Activated B cell treated with CpG ODN at 0.5 μM for 24 hours (primary cell): ENCODE measurements around the gene NQO1. TPM values are rescaled to one million over a fixed set of nuclear protein-coding genes. Genes with fewer than 3 reads are reported as not detected.
"Not testable (repeated sequence)": the region's sequence is repeated elsewhere in the genome, so short reads cannot be mapped to it uniquely, and the experiment has no call there.

ENCODE experiments used
- ATAC-seq: fragments of 200-7000 bp; cut with Tn5 transposase; one replicate; pipeline ENCODE4 v1.10.0; 2021; ENCODE audit warnings: low read depth, mild to moderate bottlenecking, moderate library complexity
- CTCF ChIA-PET: fragments of 350-600 bp; sonication (Branson Sonifier 250); formaldehyde crosslinking; loops from one replicate; lab custom pipeline; 2021; ENCODE audit warnings: antibody characterized with exemption; lab: Charles Lee
- POLR2A ChIA-PET: fragments of 350-600 bp; sonication (Branson Sonifier 250); formaldehyde crosslinking; loops from one replicate; lab custom pipeline; 2021; ENCODE audit warnings: antibody characterized with exemption; lab: Charles Lee
- DNase-seq: peaks from one replicate; pipeline ENCODE4 v3.0.0; 2022
- H3K27ac Mint-ChIP-seq: one replicate; pipeline ENCODE4 v1.8.0; 2020; ENCODE audit warnings: mixed read lengths
- H3K27me3 Mint-ChIP-seq: one replicate; pipeline ENCODE4 v1.8.0; 2021; ENCODE audit warnings: mixed read lengths
- H3K36me3 Mint-ChIP-seq: one replicate; pipeline ENCODE4 v1.8.0; 2021; ENCODE audit warnings: low read depth, mixed read lengths
- H3K4me1 Mint-ChIP-seq: one replicate; pipeline ENCODE4 v1.8.0; 2021; ENCODE audit warnings: mixed read lengths
- H3K4me3 Mint-ChIP-seq: one replicate; pipeline ENCODE4 v1.8.0; 2020; ENCODE audit warnings: mild to moderate bottlenecking, mixed read lengths
- H3K9me3 Mint-ChIP-seq: one replicate; pipeline ENCODE4 v1.8.0; 2020; ENCODE audit warnings: mixed read lengths
- intact Hi-C: fragments of 100-400 bp; cut with micrococcal nuclease; formaldehyde crosslinking; loops from one replicate; pipeline ENCODE4 v1.15.1; 2024
- total RNA-seq: library from RNA; stranded (reverse); gene quantifications from 2 replicates; pipeline ENCODE4 v1.2.3, GENCODE V29; 2022
- TF ChIP-seq, protein P1 (sequence below): fragments of 200-600 bp; IDR thresholded peaks from one replicate; pipeline ENCODE4 v1.8.0; 2022; ENCODE audit warnings: antibody characterized with exemption, mild to moderate bottlenecking

NQO1 gene
- total RNA-seq, 1 donor from 2014 or later: 5.5 TPM

- no peaks in the 10 kb centered on the region for H3K9me3 Mint-ChIP-seq
- CTCF ChIA-PET: interaction anchor here (0.6 to 1.1 kb wide), 2 partner anchors 53 to 366 kb away, joined by 3 read pairs; no protein-coding TSS in a partner anchor
- POLR2A ChIA-PET: interaction anchor here (0.6 to 3.5 kb wide), 18 partner anchors 8 to 1778 kb away, joined by 3 to 25 read pairs (median 4); partner anchors contain the start of genes NOB1, NQO1 and PDF
- ATAC-seq (peak; percentile 86), DNase-seq (peak; percentile 73)
- TF ChIP-seq, protein P1, sequence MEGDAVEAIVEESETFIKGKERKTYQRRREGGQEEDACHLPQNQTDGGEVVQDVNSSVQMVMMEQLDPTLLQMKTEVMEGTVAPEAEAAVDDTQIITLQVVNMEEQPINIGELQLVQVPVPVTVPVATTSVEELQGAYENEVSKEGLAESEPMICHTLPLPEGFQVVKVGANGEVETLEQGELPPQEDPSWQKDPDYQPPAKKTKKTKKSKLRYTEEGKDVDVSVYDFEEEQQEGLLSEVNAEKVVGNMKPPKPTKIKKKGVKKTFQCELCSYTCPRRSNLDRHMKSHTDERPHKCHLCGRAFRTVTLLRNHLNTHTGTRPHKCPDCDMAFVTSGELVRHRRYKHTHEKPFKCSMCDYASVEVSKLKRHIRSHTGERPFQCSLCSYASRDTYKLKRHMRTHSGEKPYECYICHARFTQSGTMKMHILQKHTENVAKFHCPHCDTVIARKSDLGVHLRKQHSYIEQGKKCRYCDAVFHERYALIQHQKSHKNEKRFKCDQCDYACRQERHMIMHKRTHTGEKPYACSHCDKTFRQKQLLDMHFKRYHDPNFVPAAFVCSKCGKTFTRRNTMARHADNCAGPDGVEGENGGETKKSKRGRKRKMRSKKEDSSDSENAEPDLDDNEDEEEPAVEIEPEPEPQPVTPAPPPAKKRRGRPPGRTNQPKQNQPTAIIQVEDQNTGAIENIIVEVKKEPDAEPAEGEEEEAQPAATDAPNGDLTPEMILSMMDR: no peak
- H3K4me1 Mint-ChIP-seq: peaks cover 36% of the 10 kb centered on the region
- H3K27ac Mint-ChIP-seq: peak within 1 kb of the TSS; percentile 96
- peaks cover 12% of the 10 kb centered on the region for H3K36me3 Mint-ChIP-seq
- H3K27me3 Mint-ChIP-seq: no peaks in the 10 kb centered on the region
- intact Hi-C loops: loop anchor here (1.0 to 10.0 kb wide), 3 partner anchors 8 to 627 kb away; partner anchors contain the start of genes CHTF8, NFAT5, NOB1 and UTP4
- H3K4me3 Mint-ChIP-seq: peak within 1 kb of the TSS; percentile 90
Observed at GRCh38 chr16:69761983-69762813, 35.8 kb upstream of the NQO1 start, which contains the start of gene WWP2. Gene WWP2 (plus strand): TSS chr16:69762332. CDS start chr16:69787011, 24,679 bp downstream.

DNA sequence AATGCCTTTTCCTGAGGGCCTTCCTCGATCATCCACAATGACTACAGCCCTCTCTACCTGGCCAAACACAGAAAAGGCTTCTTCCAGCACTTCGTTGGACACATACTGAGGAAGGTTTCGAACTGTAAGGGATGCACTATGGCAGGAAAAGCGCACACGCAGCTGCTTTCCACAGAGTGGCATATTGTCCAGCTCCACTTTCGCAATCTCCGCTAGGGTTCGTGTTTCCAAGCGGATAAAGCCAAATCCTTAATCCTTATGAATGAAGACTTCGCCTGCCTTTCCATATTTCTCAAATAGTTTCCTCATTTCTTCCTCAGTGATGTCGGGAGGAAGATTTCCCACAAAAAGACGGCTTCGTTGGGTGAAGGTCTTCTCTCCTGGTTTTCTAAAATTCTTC lies 31.0 kb upstream of the NQO1 start:
- intact Hi-C loops, ATAC-seq, DNase-seq, H3K27me3 Mint-ChIP-seq, H3K27ac Mint-ChIP-seq, POLR2A ChIA-PET, H3K4me3 Mint-ChIP-seq, H3K9me3 Mint-ChIP-seq: not testable (repeated sequence)
- peaks cover 11% of the 10 kb centered on the region for H3K36me3 Mint-ChIP-seq
- CTCF ChIA-PET: interaction anchor here (0.9 kb wide), 1 partner anchor 361 kb away, joined by 4 read pairs; no protein-coding TSS in a partner anchor
- H3K4me1 Mint-ChIP-seq: peaks cover 31% of the 10 kb centered on the region

- Mint-ChIP-seq H3K27ac (no peak overlapping the region), H3K4me1 (peaks cover 31% of the 10 kb centered on the region), H3K36me3 (peaks cover 17% of the 10 kb centered on the region), H3K27me3 (peaks cover 3% of the 10 kb centered on the region), H3K9me3 (no peaks in the 10 kb centered on the region), H3K4me3 (no peak overlapping the region)
- DNase-seq: no peak
- ATAC-seq: no peak
- CTCF ChIA-PET: interaction anchor here (0.9 to 1.0 kb wide), 2 partner anchors 48 to 360 kb away, joined by 3 to 4 read pairs; no protein-coding TSS in a partner anchor
- TF ChIP-seq, protein P1: no peak
- POLR2A ChIA-PET: no interaction called here
- intact Hi-C loops: no loop called here
Observed at GRCh38 chr16:69756705-69757104, 30.3 kb upstream of the NQO1 start.

GRCh38 chr16:69754469-69755310 lies 28.3 kb upstream of the NQO1 start, which contains the start of gene NOB1:
Gene NOB1 (minus strand): TSS chr16:69754926. CDS start chr16:69754910, 16 bp downstream.
- Mint-ChIP-seq H3K4me3 (peak within 1 kb of the TSS; percentile 100), H3K27ac (peak within 1 kb of the TSS; percentile 99), H3K9me3 (no peaks in the 10 kb centered on the region), H3K27me3 (peaks cover 3% of the 10 kb centered on the region), H3K4me1 (peaks cover 26% of the 10 kb centered on the region), H3K36me3 (peaks cover 30% of the 10 kb centered on the region)
- DNase-seq (peak; percentile 94), ATAC-seq (peak; percentile 96)
- ChIA-PET POLR2A (interaction anchor here (0.5 to 2.2 kb wide), 25 partner anchors 8 to 424 kb away, joined by 3 to 38 read pairs (median 4); partner anchors contain the start of genes CYB5B, NQO1, PDF and TERF2), CTCF (interaction anchor here (0.6 to 2.7 kb wide), 10 partner anchors 9 to 417 kb away, joined by 3 to 46 read pairs (median 5); partner anchors contain the start of gene NQO1)
- TF ChIP-seq, protein P1: peak; percentile 89
- intact Hi-C loops: loop anchor here (1.0 kb wide), 5 partner anchors 8 to 415 kb away; partner anchors contain the start of genes COG8, NIP7, NQO1 and WWP2

DNA sequence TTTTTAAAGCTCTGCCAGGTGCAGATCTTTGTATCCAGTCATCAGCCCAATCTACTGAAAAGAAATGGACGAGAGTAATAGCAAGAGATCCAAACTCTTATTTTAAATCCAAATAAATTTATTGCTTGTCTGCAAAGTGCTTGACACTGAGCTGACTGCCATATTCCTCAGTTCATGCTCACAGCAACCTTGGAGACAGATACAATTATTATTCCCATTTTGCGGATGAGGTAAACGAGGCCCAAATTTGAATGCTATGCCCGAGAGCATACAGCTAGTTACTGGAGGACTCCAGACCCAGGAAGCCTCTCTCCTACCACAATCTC lies 27.7 kb upstream of the NQO1 start:
- TF ChIP-seq, protein P1: no peak
- no peak for ATAC-seq
- Mint-ChIP-seq H3K4me3 (peak overlapping the region; percentile 100), H3K27me3 (peaks cover 3% of the 10 kb centered on the region), H3K36me3 (peaks cover 34% of the 10 kb centered on the region), H3K27ac (peak overlapping the region; percentile 99), H3K4me1 (peaks cover 26% of the 10 kb centered on the region), H3K9me3 (no peaks in the 10 kb centered on the region)
- ChIA-PET CTCF (interaction anchor here (0.9 to 2.7 kb wide), 8 partner anchors 9 to 358 kb away, joined by 3 to 46 read pairs (median 8); partner anchors contain the start of gene NQO1), POLR2A (interaction anchor here (0.6 to 2.2 kb wide), 21 partner anchors 8 to 423 kb away, joined by 3 to 38 read pairs (median 5); partner anchors contain the start of genes CYB5B, NQO1, PDF and TERF2)
- intact Hi-C loops: loop anchor here (1.0 kb wide), 2 partner anchors 8 to 45 kb away; partner anchors contain the start of gene WWP2
- DNase-seq: no peak
